Renal cortex interstitium (tissue), 15 donors: ENCODE data around the gene GPRASP1. TPM values are rescaled to one million over a fixed set of nuclear protein-coding genes. Genes with fewer than 3 reads are reported as not detected.
A peak's percentile ranks its signal among the peaks of the same experiment; 100 is the strongest.
"Not testable (repeated sequence)": the region's sequence is repeated elsewhere in the genome, so short reads cannot be mapped to it uniquely, and the experiment has no call there.

ENCODE experiments used
- DNase-seq, 11 donors: peaks; one replicate each; pipeline ENCODE4 v3.0.0-alpha.2; 2013; ENCODE audit warnings: low read depth in 9 of 11, low spot score in 4 of 11; ENCODE audit errors: extremely low read depth in 1 of 11
- long read RNA-seq, 16 experiments: transcript quantifications; one replicate each; lab custom pipeline, GENCODE V29; 2026
- polyA plus RNA-seq, 3 donors: library from polyadenylated mRNA; unstranded; fragments of 120-200 nt; gene quantifications; one replicate each; pipeline ENCODE4 v1.2.1, GENCODE V29; 2013; ENCODE audit not compliant: insufficient read length in 3 of 3

Gene GPRASP1, protein sequence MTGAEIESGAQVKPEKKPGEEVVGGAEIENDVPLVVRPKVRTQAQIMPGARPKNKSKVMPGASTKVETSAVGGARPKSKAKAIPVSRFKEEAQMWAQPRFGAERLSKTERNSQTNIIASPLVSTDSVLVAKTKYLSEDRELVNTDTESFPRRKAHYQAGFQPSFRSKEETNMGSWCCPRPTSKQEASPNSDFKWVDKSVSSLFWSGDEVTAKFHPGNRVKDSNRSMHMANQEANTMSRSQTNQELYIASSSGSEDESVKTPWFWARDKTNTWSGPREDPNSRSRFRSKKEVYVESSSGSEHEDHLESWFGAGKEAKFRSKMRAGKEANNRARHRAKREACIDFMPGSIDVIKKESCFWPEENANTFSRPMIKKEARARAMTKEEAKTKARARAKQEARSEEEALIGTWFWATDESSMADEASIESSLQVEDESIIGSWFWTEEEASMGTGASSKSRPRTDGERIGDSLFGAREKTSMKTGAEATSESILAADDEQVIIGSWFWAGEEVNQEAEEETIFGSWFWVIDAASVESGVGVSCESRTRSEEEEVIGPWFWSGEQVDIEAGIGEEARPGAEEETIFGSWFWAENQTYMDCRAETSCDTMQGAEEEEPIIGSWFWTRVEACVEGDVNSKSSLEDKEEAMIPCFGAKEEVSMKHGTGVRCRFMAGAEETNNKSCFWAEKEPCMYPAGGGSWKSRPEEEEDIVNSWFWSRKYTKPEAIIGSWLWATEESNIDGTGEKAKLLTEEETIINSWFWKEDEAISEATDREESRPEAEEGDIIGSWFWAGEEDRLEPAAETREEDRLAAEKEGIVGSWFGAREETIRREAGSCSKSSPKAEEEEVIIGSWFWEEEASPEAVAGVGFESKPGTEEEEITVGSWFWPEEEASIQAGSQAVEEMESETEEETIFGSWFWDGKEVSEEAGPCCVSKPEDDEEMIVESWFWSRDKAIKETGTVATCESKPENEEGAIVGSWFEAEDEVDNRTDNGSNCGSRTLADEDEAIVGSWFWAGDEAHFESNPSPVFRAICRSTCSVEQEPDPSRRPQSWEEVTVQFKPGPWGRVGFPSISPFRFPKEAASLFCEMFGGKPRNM (N-terminal part only)
- polyA plus RNA-seq: 10 to 100 TPM; 13.1 to 19.0 (median 13.7) TPM
- long read RNA-seq, donor 1, partial matches to known transcripts: 0 of 1 reads
- long read RNA-seq, donor 1, other reads (novel, unspliced or antisense): 0 of 1 reads
- long read RNA-seq, donor 2, full-length matches to known transcripts: 2 of 2 reads
- long read RNA-seq, donor 2, partial matches to known transcripts: 0 of 2 reads
- long read RNA-seq, donor 2, other reads (novel, unspliced or antisense): 0 of 2 reads
- long read RNA-seq, donor 3: 0 reads
- long read RNA-seq, donor 4, full-length matches to known transcripts: 2 of 2 reads
- long read RNA-seq, donor 4, partial matches to known transcripts: 0 of 2 reads
- long read RNA-seq, donor 4, other reads (novel, unspliced or antisense): 0 of 2 reads
- long read RNA-seq, donor 5, full-length matches to known transcripts: 3 of 3 reads
- long read RNA-seq, donor 5, partial matches to known transcripts: 0 of 3 reads
- long read RNA-seq, donor 5, other reads (novel, unspliced or antisense): 0 of 3 reads
- long read RNA-seq, donor 6: 0 reads
- long read RNA-seq, donor 7, full-length matches to known transcripts: 1 of 1 reads
- long read RNA-seq, donor 7, partial matches to known transcripts: 0 of 1 reads
- long read RNA-seq, donor 7, other reads (novel, unspliced or antisense): 0 of 1 reads
- long read RNA-seq, donor 8, full-length matches to known transcripts: 3 of 3 reads
- long read RNA-seq, donor 8, partial matches to known transcripts: 0 of 3 reads
- long read RNA-seq, donor 8, other reads (novel, unspliced or antisense): 0 of 3 reads
- long read RNA-seq, donor 9: 0 reads
- long read RNA-seq, donor 10, full-length matches to known transcripts: 1 of 1 reads
- long read RNA-seq, donor 10, partial matches to known transcripts: 0 of 1 reads
- long read RNA-seq, donor 10, other reads (novel, unspliced or antisense): 0 of 1 reads
- long read RNA-seq, donor 11: 0 reads
- long read RNA-seq, donor 12: 0 reads
- long read RNA-seq, donor 13, full-length matches to known transcripts: 1 of 1 reads
- long read RNA-seq, donor 13, partial matches to known transcripts: 0 of 1 reads
- long read RNA-seq, donor 13, other reads (novel, unspliced or antisense): 0 of 1 reads
- long read RNA-seq, donor 14, full-length matches to known transcripts: 1 of 1 reads
- long read RNA-seq, donor 14, partial matches to known transcripts: 0 of 1 reads
- long read RNA-seq, donor 14, other reads (novel, unspliced or antisense): 0 of 1 reads
- long read RNA-seq, donor 15: 0 reads
- long read RNA-seq, donor 16, full-length matches to known transcripts: 2 of 2 reads
- long read RNA-seq, donor 16, partial matches to known transcripts: 0 of 2 reads
- long read RNA-seq, donor 16, other reads (novel, unspliced or antisense): 0 of 2 reads

DNA sequence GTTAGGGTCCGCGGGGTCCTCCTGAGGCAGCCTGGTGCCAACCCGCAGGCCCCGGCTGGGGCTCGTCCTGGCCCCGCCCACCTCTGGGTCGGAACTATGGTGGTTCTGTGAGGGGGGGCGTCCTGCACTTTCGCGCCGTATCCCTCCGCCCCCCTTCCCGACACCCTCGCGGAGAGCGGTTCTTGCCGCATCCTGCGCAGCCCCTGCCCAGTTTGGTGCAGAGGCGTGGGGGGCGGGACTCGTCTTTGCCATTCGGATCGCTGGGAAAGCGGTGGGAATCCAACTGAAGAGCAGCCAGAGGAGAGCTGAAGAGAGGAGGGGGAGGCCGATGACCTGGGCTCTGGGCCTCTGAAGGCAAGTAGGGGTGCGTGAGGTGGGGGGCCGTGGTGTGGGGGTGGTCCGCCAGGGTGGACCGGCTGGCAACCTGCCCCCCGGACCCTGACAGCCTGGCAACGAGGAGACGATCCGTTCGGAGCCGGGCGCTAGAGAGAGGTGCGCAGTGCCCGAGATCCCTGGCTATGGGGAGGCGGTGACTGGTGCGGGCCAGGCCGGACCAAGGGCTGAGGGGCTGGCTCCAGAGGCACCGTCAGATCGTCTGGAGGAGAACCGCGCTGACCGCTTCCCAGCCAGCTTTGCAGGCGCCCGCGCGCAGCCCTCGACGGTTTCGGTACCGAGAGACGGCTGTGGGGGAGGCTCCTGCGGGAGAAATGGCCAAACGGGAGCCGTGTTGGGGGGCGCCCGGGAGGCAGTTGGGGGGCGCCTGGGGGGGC, at the start of gene GPRASP1:
TSS of gene GPRASP1 (plus strand) at position 242 of the 770 bp plus-strand sequence. CDS start 2,431 bp downstream, outside the sequence.
- DNase-seq: peak in 7 of 11 donors; percentile 21 to 54 (median 40)

DNA sequence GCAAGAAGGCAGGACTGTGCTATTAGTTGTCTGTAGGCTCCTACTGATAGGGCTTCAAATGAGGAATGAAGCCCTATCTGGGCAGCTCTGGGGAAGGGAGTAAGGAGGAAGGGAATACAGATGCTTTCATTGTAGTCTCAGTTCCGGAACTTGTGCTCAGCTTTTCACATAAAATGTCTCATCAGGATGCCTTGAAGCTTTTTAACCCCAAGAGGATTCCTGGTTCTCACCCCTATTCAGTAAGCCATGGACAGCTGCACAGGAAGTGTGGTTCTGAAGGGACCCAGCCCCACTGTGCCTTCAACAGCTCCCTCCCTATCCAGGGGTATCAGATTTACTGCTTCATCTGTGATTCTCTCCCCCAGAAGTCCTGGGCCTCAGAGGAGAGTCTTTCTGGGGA, 47.0 kb upstream of the GPRASP1 start:
- no peak for DNase-seq

DNA sequence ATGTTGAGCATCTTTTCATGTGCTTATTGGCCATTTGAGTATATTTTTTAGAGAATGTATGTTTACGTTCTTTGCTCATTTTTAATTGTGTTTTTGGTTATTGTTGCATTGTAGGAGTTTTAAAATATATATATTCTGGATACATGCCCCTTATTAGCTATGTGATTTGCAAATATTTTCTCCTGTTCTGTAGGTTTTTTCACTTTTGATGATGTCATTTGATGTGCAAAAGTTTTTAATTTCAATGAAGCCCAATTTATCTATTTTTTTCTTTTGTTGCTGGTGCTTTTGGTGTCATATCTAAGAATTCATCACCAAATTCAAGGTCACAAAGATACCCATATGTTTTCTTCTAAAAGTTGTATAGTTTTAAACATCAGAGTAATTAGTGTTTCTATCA, 45.2 kb upstream of the GPRASP1 start:
- no peak for DNase-seq

DNA sequence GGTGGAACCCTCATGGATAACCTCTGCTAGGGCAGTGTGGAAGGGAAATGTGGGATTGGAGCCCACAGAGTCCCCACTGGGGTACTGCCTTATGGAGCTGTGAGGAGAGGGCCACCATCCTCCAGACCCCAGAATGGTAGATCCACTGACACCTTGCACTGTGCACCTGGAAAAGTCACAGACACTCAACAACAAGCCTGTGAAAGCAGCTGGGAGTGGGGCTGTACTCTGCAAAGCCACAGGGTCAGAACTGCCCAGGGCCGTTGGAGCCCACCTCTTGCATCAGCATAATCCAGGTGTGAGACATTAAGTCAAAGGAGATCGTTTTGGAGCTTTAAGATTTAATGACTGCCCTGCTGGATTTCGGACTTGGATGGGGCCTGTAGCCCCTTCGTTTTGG, 40.4 kb upstream of the GPRASP1 start:
- DNase-seq: no peak

DNA sequence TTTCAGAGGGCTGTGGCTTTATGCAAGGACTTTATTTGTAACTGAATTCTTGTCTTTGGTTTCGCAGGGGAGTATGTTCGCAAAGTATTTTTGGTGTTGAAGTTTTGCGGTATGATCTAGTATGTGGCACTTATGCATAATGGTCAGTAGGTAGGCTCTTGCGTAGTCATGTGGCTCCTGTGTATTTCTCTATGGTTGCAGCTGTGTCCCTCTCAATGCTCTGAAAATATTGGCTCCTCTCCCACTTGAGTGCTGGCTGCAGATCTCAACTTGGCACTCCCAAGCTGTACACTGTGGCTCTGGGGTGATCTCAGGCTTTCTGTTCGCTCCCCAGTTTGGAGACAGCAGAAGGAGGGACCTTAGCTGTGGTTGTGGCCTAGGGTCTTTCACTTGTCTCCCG, 27.2 kb upstream of the GPRASP1 start:
- DNase-seq: no peak

DNA sequence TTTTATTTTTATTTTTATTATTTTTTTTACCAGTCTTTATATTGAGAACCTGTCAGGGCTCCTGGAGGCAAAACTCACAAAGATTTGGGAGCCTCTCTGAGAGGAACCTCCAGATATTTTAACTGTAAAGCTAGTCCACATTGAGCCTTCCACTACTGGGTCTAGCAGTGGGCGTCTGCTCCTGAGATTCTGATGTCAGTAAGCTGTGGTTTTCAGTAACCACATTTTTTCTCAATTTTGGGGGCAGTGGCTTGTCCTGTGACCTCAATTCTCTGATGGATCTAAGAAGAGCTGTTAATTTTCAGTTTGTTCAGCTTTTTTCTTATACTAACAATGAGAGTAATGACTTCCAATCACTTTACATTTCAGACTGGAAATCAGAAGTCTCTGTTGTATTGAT, 23.6 kb upstream of the GPRASP1 start:
- no peak for DNase-seq

DNA sequence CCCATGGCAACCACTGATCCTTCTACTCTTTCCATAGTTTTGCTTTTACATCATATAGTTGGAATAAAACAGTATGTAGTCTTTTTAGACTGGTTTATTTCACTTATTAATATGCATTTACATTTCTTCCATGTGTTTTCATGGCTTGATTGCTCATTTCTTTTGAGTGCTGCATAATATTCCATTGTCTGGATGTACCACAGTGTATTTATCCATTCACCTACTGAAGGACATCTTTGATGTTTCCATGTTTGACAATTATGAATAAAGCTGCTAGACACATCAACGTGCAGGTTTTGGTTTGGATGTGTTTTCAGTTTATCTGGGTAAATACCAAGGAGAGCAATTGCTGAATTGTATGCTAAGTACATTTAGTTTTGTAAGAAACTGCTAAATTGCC, 13.7 kb upstream of the GPRASP1 start:
- DNase-seq: no peak

DNA sequence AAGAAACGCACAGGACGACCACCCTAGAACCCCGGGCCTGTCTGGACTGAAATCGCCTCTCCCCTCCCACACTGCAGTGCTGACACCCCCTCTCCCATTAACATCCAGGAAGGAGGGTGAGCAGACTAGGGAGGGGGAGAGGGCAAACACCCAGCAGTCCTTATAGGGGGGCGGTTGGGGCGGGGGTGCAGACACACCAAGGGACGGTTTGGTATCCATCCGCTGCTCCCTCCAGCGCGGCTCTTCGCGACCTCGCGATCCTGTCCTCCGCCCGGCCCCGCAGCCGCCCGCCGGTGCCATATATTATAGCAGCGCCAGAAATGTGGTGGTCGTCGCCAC, 411 bp upstream of the GPRASP1 start:
- DNase-seq: no peak

DNA sequence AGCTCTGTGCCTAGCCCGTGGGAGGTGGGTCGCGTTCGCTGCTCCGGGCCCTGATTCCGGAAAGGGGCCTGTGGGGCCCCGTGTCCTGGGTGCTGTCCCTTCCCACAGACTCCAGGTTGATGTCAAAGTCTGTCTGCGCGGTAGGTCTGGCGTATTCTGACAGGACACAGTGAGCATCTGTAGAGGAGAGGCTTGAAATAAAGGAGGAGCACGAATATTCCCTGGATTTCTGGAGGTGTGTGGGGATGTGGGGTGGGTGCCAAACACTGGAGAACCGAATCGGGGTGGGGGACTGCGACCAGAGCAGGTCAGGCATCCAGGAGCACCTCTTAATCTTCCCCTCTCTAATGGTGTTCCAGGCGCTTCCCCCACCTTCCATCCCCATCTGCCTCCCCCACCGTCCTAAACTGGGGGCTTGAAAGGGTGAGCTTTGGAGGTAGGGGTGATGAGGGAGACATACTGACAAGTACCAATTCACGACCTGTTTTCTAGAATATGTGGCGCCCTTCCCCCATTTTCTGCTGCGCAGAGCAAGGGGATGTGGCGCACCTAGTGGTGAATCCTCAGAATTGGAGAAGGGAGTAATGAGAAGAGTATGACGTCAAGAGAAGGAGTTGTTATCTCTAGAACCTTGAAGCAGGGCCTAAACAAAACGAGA, 877 bp downstream of the GPRASP1 start:
- DNase-seq: peak in 6 of 11 donors; percentile 29 to 48 (median 34)

DNA sequence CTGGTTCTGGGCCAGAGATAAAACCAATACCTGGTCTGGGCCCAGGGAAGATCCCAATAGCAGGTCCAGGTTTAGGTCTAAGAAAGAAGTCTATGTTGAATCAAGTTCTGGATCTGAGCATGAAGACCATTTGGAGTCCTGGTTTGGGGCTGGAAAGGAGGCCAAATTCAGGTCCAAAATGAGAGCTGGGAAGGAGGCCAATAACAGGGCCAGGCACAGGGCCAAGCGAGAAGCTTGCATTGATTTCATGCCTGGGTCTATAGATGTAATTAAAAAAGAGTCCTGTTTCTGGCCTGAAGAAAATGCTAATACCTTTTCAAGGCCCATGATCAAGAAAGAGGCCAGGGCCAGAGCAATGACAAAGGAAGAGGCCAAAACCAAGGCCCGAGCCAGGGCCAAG, 3.4 kb downstream of the GPRASP1 start:
- DNase-seq: no peak

DNA sequence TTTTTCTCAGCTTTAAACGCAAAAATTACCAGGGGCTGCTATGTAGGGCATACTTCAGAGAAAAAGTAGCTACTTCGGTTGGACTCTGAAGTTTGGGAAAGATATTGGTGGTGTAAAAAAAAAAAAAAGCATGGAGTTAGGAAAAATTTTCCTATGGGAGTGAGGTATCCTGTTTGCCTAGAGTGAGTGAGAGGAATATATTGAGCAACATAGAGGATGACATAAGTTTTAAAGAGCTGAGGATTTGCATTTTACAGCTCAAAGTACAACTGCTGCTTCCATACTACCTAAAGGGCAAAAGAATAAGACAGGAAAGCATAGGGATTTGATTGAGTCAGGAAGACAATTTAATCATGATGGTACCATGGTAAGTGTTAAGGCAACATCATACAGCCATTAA, 7.3 kb downstream of the GPRASP1 start:
- no peak for DNase-seq

DNA sequence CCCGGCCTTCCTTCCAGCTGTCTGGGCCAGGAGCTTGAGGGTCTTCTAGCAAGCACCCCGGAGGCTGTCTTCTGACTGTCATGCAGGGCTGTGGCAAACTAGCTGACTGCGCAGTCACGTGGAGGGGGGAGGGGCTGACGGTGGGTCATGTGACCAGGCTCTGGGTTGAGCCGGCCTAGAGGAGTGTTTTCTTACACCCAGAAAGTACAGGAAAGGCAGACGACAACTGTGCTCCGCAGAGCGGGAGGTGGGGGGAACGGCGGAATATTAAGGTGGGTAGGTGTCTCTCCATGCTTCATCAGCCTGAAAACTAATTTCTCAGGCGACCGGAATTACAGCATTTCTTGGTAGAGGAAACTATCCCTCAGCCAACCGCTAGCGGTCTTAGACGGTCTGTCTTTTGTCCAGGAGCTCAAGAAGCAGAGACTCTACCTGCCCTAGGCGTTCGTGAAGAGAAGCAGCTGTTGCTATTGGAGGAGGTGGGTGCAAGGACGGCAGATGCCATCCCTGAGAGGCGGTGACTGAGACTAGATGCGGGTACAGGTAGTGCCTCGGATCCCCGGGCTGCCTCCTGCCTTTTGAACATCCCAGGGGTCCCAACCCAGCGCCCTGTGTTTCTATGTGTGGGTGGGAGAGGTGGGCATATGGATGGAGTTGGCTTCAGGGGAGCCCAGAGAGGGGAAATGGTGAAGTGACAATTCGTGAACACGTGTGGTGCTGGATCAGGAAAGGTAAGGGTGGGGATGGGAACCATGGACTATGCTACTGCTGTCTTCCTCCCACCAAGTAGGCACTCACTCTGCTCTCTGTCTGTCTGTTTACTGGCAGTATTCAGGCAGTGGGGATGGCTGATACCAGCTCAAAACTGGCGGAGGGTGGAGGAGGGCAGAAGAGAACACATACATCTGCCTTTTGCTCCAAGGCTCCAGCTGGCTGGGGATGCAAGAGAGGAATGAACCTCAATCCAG, 8.8 kb downstream of the GPRASP1 start:
- DNase-seq: peak in 9 of 11 donors; percentile 59 to 71 (median 65)

DNA sequence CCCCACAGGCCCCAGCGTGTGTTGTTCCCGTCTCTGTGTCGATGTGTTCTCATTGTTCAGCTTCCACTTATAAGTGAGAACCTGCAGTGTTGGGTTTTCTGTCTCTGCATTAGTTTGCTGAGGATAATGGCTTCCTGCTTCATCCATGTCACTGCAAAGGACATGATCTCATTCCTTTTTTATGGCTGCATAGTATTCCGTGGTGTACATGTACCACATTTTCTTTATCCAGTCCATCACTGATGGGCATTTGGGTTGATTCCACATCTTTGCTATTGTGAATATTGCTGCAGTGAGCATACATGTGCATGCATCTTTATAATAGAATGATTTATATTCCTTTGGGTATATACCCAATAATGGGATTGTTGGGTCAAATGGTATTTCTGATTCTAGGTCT, 12.5 kb downstream of the GPRASP1 start:
- not testable (repeated sequence) for DNase-seq

DNA sequence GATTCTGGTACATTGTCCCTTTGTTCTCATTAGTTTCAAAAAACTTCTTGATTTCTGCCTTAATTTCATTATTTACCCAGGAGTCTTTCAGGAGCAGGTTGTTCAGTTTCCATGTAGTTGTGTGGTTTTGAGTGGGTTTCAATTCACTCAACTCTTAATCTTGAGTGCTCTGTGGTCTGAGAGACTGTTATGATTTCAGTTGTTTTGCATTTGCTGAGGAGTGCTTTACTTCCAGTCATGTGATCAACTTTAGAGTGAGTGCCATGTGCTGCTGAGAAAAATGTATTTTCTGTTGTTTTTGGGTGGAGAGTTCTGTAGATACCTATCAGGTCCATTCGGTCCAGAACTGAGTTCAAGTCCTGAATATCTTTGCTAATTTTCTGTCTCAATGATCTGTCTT, 15.8 kb downstream of the GPRASP1 start:
- not testable (repeated sequence) for DNase-seq

DNA sequence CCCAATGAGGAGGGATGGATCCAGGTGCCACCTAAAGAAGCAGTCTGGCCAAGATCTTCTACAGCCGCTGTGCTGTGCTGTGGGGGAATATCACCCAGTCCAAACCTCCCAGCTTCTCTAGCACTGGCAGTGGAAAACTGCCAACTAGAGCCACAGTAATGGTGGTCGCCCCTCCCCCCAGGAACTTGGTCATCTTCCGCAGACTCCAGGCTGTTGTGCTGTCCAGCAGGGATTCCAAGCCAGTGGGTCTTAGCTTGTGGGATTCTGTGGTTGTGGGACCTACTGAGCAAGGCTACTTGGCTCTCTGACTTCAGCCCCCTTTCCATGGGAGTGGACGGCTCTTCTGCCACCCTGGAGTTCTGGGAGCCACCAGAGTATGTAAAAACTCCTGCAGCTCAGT, 18.2 kb downstream of the GPRASP1 start:
- no peak for DNase-seq
